Rectal smooth muscle tissue (tissue), 1 donor: ENCODE results near the gene PIK3C2A.
"Not testable (repeated sequence)": the region's sequence is repeated elsewhere in the genome, so short reads cannot be mapped to it uniquely, and the experiment has no call there.

Experiments
- H3K27ac ChIP-seq: one replicate; pipeline ENCODE4 v1.7.0; 2013; ENCODE audit warnings: low read depth, low read length, inconsistent platforms
- H3K27me3 ChIP-seq: one replicate; pipeline ENCODE4 v1.7.0; 2013; ENCODE audit warnings: low read length; ENCODE audit not compliant: control insufficient read depth, insufficient read depth
- H3K36me3 ChIP-seq: one replicate; pipeline ENCODE4 v1.7.0; 2013; ENCODE audit warnings: low read length; ENCODE audit not compliant: control insufficient read depth, insufficient read depth
- H3K4me1 ChIP-seq: one replicate; pipeline ENCODE4 v1.7.0; 2013; ENCODE audit warnings: low read length; ENCODE audit not compliant: control insufficient read depth, insufficient read depth
- H3K4me3 ChIP-seq: one replicate; pipeline ENCODE4 v1.7.0; 2013; ENCODE audit warnings: low read length
- H3K9ac ChIP-seq: one replicate; pipeline ENCODE4 v1.7.0; 2013; ENCODE audit warnings: low read length

Gene PIK3C2A, protein sequence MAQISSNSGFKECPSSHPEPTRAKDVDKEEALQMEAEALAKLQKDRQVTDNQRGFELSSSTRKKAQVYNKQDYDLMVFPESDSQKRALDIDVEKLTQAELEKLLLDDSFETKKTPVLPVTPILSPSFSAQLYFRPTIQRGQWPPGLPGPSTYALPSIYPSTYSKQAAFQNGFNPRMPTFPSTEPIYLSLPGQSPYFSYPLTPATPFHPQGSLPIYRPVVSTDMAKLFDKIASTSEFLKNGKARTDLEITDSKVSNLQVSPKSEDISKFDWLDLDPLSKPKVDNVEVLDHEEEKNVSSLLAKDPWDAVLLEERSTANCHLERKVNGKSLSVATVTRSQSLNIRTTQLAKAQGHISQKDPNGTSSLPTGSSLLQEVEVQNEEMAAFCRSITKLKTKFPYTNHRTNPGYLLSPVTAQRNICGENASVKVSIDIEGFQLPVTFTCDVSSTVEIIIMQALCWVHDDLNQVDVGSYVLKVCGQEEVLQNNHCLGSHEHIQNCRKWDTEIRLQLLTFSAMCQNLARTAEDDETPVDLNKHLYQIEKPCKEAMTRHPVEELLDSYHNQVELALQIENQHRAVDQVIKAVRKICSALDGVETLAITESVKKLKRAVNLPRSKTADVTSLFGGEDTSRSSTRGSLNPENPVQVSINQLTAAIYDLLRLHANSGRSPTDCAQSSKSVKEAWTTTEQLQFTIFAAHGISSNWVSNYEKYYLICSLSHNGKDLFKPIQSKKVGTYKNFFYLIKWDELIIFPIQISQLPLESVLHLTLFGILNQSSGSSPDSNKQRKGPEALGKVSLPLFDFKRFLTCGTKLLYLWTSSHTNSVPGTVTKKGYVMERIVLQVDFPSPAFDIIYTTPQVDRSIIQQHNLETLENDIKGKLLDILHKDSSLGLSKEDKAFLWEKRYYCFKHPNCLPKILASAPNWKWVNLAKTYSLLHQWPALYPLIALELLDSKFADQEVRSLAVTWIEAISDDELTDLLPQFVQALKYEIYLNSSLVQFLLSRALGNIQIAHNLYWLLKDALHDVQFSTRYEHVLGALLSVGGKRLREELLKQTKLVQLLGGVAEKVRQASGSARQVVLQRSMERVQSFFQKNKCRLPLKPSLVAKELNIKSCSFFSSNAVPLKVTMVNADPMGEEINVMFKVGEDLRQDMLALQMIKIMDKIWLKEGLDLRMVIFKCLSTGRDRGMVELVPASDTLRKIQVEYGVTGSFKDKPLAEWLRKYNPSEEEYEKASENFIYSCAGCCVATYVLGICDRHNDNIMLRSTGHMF (N-terminal part only)

DNA sequence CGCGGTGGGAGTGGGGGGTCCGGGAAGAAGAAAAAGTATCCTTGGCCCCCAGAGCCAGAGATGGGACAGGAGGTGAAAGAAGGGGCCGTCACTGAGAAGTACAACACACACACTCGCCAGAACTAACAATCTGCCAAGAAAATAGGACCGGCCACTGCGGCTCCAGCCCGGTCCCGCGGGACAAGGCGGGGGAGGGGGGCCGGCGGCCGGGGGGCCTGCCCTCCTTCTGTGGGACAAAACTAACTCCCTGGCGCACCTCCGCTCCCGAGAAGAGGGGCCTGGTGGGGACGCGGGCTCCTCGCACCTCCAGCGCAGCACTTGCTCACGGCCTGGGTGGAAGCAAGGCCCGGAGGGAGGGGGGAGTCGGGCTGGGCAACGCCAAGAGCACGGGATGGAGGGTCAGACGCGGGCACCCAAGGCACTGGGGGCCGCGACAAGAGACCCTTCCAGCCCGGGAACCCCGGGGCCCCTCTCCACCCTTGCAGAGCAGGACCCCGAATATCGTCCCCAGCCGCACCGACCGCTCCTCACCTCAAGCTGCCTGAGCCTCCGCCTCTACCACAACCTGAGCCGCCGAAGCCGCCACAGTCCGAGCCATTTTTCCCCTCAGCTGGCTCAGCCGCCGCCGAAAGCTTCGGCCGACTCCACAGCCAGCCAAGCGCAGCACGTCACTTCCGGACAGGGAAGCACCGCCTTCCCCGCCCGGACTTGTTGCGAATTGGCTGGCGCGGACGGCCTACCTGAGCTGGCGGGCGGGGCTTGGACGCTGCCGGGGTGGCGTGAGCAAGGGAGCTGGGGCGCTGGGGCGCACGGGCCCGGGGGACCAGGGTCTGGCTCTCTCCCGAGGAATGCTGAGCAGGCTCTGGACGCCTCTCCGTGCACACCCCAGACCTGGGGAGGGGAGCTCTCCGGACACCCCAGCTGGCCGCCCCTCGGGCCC lies at the start of gene PIK3C2A:
TSS of gene PIK3C2A (minus strand) at position 670 of the 940 bp plus-strand sequence. CDS start 38,245 bp downstream, outside the sequence.
- Histone ChIP-seq H3K4me3 (peak within 1 kb of the TSS; percentile 90), H3K4me1 (peaks cover 9% of the 10 kb centered on the region), H3K27ac (peak within 1 kb of the TSS; percentile 91), H3K27me3 (no peaks in the 10 kb centered on the region), H3K36me3 (no peaks in the 10 kb centered on the region), H3K9ac (peak within 1 kb of the TSS; percentile 80)

DNA sequence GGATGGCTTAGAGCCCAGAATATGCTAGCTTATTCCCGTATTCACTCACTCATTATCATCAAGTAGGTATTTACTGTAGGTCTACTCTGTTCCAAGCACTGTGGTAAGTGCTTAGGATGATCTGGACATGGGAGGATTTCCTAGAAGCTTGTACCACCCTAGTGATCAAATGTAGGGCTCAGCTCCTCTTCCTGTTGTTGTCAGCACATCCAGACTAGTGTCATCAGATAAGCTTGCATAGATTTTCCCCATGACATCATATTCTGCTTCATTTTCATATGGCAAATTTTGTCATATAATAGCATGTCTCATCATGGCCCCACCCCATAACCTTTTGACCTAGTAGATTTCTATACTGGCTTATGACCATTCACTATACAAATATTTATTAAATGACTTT lies 49.4 kb upstream of the PIK3C2A start:
- no peak overlapping the region for H3K27ac ChIP-seq
- no peaks in the 10 kb centered on the region for H3K36me3 ChIP-seq
- no peak overlapping the region for H3K4me3 ChIP-seq
- no peak overlapping the region for H3K9ac ChIP-seq
- H3K27me3 ChIP-seq, result no peaks in the 10 kb centered on the region
- no peaks in the 10 kb centered on the region for H3K4me1 ChIP-seq

DNA sequence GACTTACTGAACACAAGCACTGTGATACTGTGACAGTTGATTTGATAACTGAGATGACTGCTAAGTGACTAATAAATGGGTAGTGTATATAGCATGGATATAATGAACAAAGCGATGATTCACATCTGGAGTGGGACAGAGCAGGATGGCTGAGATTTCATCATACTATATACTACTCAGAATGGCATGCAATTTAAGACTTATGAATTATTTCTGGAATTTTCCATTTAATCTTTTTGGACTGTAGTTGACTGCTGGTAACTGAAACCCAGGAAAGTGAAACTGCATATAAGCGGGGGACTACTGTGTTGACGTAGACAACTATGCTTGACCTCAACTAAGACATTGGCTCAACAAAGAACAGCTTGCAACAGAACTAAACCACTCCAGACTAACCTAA lies 48.7 kb upstream of the PIK3C2A start:
- no peak overlapping the region for H3K4me3 ChIP-seq
- H3K9ac ChIP-seq, result no peak overlapping the region
- H3K36me3 ChIP-seq, result no peaks in the 10 kb centered on the region
- no peaks in the 10 kb centered on the region for H3K4me1 ChIP-seq
- no peaks in the 10 kb centered on the region for H3K27me3 ChIP-seq
- no peak overlapping the region for H3K27ac ChIP-seq

DNA sequence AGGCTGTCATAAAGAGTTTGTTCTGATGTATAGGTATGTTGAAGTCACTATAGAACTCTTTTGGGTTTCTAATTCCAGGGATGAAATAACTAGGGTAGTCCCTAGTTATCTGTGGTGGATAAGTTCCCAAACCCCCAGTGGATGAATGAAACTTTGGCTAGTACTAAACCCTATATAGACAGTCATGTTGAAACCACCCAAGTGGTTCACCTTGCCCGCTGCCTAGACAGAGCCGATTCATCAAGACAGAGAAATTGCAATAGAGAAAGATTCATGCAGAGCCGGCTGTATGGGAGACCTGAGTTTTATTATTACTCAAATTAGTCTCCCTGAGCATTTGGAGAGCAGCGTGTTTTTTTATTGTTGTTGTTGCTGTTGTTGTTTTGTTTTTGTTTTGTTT lies 44.9 kb upstream of the PIK3C2A start:
- Histone ChIP-seq H3K27me3 (no peaks in the 10 kb centered on the region), H3K4me3 (no peak overlapping the region), H3K4me1 (no peaks in the 10 kb centered on the region), H3K27ac (no peak overlapping the region), H3K9ac (no peak overlapping the region), H3K36me3 (no peaks in the 10 kb centered on the region)

DNA sequence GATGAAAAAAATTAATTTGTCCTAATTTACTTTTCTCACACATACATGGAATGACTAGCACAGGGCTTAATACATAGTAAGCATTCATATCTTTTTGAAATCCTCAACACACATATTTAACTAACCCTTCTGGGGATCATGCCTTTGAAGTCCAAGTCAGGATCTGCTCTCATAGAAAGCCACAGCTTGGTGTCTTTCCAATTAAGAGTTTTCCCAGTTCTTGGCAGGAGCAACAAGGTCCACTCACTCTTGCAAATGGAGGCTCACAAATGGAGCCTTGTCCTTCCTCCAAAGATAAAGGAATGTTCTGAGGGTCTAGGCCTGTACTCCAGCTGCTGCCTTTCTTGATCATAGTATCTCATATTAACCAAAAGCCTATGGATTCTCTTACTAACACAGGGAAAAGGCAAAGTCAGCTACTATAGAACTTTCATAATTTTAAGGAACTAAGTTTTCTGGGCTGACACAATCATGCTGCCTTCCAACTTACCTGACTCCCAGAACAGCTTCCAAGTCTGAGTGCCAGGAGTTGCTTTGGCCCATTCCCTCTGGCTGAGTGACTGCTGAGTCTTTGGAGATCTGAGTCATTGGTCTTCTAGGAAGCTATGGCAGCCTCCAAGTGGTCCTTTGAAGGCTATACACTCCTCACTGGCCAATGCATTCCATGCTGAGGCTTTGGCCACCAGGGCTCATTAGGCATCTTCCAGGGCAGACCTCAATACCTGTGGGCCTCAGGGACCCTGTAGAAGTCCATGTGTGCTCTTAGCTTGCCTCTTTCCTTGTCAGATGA lies 43.0 kb upstream of the PIK3C2A start:
- no peak overlapping the region for H3K4me3 ChIP-seq
- no peaks in the 10 kb centered on the region for H3K27me3 ChIP-seq
- H3K27ac ChIP-seq, result no peak overlapping the region
- no peak overlapping the region for H3K9ac ChIP-seq
- no peaks in the 10 kb centered on the region for H3K4me1 ChIP-seq
- H3K36me3 ChIP-seq, result no peaks in the 10 kb centered on the region

DNA sequence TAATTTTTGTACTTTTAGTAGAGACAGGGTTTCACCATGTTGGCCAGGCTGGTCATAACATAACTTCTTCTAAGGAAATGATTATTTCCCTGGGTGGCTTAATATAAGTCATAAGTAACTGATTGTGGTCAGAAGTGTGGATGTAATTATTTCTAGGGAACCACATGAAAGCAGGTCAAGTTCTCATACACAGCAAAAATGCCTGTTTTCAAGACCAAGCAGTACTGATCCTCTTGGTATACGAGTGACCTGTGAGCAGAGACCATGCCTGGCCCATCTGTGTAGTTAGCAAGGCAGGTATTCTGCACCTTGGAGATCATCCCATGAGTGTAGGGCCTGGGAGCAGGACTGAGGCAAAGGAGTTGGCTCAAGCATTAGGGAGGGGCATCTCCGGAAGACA lies 36.3 kb upstream of the PIK3C2A start:
- Histone ChIP-seq H3K4me3 (no peak overlapping the region), H3K36me3 (no peaks in the 10 kb centered on the region)

DNA sequence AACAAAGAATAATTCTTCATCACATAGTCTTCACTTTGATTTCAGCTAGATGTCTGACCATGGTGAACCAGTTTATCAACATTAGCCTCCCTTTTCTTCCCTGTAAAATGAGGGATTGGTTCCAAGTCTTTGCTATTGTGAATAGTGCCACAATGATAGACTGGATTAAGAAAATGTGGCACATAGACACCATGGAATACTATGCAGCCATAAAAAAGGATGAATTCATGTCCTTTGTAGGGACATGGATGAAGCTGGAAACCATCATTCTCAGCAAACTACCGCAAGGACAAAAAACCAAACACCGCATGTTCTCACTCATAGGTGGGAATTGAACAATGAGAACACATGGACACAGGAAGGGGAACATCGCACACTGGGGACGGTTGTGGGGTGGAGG lies 35.2 kb upstream of the PIK3C2A start:
- not testable (repeated sequence) for H3K4me1 ChIP-seq, H3K9ac ChIP-seq, H3K27ac ChIP-seq, H3K4me3 ChIP-seq, H3K36me3 ChIP-seq, H3K27me3 ChIP-seq

More for the DNA sequence above, 36.3 kb upstream of the PIK3C2A start:
- H3K27ac ChIP-seq, result no peak overlapping the region
- no peaks in the 10 kb centered on the region for H3K4me1 ChIP-seq
- no peak overlapping the region for H3K9ac ChIP-seq
- no peaks in the 10 kb centered on the region for H3K27me3 ChIP-seq

DNA sequence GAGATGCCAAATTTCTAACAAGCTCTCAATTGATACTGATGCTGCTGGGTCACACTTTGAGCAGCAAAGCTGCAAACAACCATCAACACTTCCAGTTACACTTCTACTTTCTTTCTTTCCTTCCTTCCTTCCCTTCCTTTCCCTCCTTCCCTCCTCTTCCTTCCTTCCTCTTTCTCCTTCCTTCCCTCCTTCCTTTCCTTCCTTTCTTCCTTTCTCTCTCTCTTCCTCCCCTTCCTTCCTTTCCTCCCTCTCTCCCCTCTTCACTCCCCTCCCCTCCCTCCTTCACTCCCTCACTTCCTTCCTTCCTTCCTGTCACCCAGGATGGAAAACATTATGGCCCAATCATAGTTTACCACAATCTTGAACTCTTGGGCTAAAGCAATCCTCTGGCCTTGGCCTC lies 33.0 kb upstream of the PIK3C2A start:
- H3K27me3 ChIP-seq, result no peaks in the 10 kb centered on the region
- no peaks in the 10 kb centered on the region for H3K36me3 ChIP-seq
- no peak overlapping the region for H3K9ac ChIP-seq
- no peak overlapping the region for H3K4me3 ChIP-seq
- no peak overlapping the region for H3K27ac ChIP-seq
- no peaks in the 10 kb centered on the region for H3K4me1 ChIP-seq

DNA sequence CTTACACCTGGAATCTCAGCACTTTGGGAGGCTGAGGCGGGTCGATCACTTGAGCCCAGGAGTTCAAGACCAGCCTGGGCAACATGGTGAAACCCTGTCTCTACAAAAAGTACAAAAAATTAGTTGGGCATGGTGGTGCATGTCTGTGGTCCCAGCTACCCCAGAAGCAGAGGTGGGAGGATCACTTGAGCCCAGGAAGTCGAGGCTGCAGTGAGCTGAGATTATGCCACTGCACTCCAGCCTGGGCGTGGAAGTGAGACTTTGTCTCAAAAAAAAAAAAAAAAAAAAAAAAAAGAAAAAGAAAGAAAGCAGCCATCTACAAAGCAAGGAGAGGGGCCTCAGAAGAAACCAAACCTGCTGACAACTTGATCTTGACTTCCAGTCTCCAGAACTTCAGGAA lies 32.1 kb upstream of the PIK3C2A start:
- not testable (repeated sequence) for H3K4me1 ChIP-seq, H3K9ac ChIP-seq, H3K27ac ChIP-seq, H3K4me3 ChIP-seq, H3K27me3 ChIP-seq, H3K36me3 ChIP-seq

DNA sequence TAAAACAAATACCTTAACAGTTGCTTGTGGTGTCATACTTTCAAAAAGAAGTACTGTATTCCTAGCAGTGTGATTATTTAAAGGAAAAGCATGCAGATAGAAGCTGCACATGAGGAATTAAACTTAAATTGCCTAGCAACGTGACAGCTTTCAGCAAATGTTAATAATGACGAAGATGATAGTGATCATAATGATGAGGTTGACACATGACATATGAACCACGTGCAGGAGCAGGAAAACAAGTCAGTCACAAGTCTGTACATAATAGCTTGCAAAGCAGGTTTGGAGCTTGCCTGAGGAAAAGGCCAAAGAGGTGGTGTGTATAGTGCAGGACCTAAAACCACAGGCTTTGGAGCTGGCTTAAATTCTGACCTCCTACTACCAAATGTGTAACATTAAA lies 30.6 kb upstream of the PIK3C2A start:
- Histone ChIP-seq H3K27me3 (no peaks in the 10 kb centered on the region), H3K9ac (no peak overlapping the region), H3K4me3 (no peak overlapping the region), H3K4me1 (no peaks in the 10 kb centered on the region), H3K27ac (no peak overlapping the region), H3K36me3 (no peaks in the 10 kb centered on the region)

DNA sequence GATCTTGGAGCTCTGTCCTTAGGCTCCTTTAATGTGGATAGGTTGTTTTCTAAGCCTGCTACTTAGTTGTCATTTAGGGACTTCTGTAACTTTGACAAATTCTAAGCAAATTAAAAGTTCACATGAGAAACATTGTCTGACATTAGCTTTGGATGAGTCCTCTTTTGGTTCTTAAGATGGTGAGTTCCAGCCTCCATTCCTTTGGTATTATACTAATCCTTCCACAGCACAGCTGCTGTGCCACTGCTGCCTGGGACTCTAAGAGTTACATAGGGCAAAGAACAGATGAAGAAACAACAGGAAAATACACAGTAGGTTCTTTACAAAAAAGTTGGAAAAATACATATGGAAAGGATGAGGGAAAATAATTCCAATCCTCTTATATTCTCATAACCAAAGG lies 25.3 kb upstream of the PIK3C2A start:
- Histone ChIP-seq H3K4me1 (no peaks in the 10 kb centered on the region), H3K4me3 (no peak overlapping the region), H3K9ac (no peak overlapping the region), H3K27me3 (no peaks in the 10 kb centered on the region), H3K27ac (no peak overlapping the region), H3K36me3 (no peaks in the 10 kb centered on the region)
